HG02938 (cell line): ENCODE data around the gene ZFYVE28.

Source experiments
- ATAC-seq: cut with Tn5 transposase; IDR thresholded peaks from one replicate; pipeline ENCODE4 v1.9.1; 2021; ENCODE audit warnings: mild to moderate bottlenecking, moderate library complexity; ENCODE audit not compliant: unreplicated experiment

Gene ZFYVE28

GRCh38 chr4:2291705-2292645 lies 126.5 kb downstream of the ZFYVE28 start:
- ATAC-seq = no peak

DNA sequence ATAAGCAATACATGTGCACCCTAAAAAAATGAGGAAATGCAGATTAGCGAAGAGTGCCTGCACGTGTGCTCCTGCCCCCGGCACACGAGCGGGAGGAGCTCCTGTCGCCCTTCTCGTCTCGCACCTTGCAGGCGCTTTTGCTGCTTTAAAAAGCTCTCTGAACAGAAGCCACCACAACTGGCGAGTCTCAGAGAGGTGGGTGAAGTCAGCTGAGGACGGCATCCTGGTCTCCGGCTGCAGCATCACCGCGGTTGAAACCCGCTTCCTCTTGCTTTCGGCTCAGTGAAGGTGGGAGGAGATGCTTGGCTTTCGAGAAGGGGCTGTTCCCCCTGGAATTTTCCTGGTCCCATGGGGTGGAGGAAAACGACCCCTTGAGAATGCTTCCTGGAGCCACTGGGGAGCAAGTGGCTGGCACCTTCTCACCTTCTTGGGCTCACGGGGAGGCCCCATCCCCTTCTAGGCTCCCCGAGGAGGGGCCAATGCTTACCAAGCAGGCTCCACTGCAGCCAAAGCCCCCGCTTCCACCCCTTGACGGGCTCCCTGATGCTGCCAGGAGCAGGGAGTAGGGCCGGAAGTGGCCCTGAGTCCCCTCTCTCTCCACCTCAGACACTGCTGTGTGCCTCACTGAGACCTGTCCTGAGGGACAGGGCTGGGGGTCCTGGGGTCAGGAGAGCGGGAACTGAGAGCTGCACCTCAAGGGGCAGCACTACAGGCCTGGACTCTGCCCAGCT lies 127.3 kb downstream of the ZFYVE28 start:
- ATAC-seq = no peak

DNA sequence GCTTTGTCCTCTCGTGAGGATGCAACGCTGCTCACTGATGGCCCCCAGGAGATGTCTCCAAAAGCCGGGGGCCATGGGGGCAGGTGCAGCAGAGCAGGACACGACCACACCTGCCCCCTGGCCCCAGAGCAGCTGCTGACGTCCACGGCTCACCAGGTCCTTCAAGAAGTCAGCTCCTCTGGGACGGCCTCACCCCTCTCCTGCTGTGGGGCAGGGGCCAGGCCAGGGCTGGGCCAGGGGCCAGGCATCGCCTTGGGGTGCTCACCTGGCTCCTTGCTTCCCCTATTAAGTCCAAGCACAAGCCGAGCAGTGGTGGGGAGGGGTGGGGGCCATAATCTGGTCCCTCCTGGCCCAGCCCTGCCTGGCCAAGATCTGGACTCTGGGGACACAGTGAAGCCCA lies 128.0 kb downstream of the ZFYVE28 start:
- ATAC-seq = no peak

DNA sequence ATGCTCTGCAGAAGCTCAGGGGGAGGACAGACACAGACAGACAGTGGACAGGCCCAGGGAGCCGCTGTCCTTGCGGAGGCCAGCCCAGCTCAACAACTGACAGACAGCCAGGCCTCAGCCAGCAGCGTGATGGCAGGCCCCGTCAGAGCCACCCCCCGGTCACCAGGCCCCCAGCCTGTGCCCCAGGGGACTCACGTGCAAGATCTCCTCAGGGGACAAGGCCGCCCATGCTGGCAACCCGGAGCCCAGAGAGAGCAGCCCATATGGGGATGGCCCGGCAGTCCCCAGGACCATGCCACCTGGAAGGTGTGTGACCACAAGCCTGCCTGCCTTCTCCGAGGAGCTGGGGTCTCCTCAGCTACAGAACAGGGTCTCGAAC lies 128.5 kb downstream of the ZFYVE28 start:
- ATAC-seq = no peak

DNA sequence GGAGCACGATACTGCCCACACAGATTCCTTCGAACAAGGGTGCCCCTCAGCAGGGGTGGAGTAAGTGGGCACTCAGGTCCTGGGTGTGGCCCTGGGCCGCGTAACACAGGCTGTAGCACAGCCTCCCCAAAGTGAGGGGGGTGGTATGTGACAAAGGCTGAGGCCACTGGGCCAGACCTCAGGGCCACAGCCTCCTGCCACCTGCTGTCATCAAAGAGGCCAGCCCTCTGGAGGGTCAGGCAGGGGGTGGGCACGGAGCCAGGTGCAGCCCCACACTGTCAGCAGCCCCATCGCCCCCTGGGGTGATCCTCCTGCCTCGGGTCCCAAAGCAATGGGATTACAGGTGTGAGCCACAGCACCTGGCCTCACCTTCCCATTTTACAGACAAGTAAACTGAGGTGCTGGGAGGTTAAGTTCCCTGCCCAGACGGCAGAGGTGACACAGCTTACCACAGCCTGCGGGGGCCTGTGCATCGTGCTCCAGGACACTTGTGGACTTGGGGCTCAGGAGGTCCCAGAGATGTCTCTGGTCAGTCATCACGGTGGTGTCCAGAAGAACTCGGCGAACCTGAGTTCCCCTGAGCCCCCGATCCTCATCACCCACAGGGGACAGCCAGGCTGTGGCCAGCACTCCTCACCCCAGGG lies 129.0 kb downstream of the ZFYVE28 start:
- no peak for ATAC-seq

DNA sequence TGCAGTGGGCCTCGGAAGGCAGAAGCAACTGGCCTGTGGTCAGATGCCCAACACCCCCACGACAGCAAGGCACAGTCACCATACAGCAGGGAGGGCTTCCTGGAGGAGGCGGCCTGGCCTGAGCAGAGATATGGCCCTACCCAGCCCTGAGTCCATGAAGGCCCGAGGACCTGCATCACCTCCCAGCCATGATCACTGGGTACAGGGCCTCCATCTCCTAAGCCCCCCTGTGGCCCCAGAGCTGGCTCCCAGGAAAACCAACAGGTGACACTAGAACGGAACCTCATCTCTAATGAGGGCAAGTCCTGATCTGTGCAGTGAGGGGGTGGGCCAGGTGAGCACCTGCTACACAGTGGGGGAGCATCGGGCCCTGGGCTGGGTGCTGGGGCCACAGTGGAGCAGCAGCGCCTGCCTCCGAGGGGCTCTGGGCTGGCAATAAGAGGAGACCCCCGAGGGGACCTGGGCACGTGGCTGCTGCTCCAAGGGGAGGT lies 130.3 kb downstream of the ZFYVE28 start:
- ATAC-seq = no peak

DNA sequence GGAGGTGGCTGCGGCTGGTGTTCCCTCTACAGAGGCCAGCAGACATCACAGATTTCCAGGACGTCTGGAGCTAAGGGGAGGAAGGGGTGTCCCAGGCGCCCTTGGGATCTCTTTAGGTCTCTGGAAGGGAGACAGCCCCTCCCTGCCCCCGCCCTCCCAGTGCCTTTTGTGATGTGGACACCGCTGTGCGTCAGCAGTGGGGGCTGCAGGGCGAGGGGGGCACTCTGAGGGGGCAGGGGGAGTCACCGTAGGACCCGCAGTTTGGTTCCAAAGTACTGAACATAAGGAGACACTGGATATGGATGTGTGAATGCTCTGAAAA lies 130.9 kb downstream of the ZFYVE28 start:
- ATAC-seq = no peak

- no peak for ATAC-seq
Measured at GRCh38 chr4:2286904-2287593, 131.4 kb downstream of the ZFYVE28 start.

GRCh38 chr4:2285613-2286381 lies 132.6 kb downstream of the ZFYVE28 start:
- no peak for ATAC-seq

DNA sequence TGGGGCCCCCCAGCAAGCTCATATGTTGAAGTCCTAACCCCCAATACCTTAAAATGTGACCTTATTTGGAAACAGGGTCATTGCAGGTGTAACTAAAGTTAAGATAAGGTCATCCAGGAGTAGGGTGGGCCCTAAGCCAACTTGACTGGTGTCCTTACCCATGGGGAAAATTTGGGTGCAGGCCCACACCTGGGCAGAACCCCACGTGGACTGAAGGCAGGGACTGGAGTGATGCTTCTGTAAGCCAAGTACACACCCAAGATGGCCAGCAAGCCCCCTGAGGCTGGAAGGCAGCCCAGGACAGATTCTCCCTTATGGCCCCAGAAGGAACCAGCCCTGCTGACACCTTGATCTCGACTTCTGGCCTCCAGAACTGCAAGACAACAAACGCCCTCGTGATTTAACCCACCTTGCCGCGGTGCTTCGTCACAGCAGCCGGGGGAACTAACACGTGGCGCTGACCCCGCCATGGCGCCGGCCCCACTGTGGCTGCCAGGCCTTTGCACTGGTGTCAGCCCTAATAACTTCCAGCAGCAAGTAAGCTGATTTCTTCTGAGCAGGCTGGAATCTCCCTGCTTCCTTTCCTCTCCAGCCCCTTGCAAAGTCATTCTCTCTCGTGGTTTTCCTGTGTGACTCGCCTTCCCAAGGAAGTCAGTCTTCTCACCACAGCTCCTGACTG lies 133.4 kb downstream of the ZFYVE28 start:
- no peak for ATAC-seq

- ATAC-seq = no peak
Measured at GRCh38 chr4:2284161-2284933, 134.1 kb downstream of the ZFYVE28 start.

DNA sequence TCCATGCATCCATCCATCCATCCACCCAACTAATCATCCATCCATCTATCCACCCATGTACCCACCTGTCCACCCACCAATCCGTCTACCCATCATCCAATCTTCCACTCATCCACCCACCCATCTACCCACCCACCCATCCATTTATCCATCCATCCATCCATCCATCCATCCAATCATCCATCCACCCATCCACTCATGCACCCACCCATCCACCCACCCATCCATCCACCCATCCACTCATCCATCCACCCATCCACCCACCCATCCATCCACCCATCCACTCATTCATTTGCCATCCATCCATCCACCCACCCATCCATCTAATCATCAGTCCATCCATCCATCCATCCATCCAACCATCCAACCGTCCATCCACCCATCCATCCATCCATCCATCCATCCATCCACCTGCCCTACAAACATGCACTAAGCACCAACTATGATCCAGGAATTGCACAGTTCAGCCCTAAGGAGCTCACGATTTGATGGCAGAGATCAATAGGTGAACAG lies 135.2 kb downstream of the ZFYVE28 start:
- ATAC-seq = no peak

DNA sequence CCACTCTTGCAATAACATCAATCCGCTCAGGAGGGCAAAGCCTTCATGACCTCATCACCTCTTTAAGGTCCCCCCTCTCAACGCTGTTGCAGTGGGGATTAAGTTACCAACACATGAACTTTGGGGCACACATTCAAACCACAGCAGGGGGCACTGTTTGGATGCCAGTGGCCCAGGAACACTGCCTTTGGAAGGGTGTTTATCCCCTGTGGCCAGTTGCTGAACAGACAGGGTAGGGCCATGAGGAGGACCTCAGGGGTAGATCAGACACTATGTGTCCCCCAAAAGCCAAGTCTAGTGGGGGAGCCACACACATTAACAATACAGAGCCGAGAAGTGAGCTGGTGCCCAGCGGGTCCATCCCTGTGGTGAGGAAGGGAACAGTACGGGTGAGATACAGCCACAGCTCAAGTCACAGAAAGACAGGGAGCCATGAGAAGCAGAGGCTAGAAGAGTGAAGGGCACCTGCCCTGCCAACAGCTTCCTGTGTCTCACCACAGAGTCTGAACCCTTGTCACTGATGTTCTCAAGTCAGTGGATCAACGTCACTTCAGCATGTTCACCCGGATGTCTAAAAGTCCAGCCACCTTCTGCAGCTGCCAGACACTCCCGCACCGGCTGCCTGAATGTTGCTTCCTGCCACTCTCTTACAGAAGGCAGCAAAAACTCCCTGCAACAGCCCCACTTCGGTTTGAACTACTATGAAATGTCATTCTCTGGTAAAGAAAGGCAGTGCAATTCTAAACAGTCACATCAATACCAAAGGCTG lies 136.7 kb downstream of the ZFYVE28 start:
- no peak for ATAC-seq

- no peak for ATAC-seq
Measured at GRCh38 chr4:2280531-2281300, 137.7 kb downstream of the ZFYVE28 start.

DNA sequence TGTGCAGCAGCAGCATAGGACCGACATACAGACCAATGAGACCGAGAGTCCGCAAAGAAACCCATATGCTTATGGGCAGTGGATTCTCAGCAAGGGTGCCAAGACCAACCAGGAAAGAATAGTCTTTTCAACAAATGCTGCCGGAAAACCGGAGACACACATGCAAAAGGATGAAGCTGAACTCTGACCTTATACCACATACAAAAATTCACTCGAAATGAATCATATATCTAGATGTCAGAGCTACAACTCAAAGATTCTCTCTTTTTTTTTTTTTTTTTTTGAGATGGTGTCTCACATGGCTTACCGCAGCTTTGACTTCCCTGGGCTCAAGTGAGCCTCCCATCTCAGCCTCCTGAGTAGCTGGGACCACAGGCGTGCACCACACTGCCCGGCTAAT lies 140.5 kb downstream of the ZFYVE28 start:
- no peak for ATAC-seq

DNA sequence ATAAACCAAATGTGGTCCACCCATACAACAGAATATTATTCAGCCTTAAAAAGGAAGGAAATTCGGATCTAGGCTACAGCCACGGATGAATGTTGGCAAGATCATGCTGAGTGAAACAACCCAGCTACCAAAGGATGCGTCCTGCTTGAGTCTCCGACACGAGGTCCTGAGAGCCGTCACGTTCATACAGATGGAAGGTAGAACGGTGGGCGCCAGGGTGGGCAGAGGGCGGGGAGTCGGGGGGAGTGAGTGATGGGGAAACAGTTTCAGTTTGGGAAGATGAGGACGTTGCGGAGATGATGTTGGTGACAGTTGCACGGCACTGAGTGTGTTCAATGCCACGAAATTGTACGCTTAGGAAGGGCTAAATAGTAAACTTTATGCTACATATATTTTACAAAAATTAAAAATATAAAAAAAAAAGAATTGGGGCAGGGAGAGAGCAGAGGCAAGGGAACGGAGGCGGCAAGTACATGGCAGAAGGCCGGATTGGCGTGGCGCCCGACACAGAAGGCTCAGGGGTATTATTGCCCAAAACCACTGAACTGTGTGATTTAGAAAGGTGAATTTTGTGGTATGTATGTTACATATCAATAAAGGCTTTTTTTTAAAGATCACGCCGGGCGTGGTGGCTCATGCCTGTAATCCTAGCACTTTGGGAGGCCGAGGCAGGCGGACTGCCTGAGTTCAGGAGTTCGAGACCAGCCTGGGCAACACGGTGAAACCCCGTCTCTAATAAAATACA lies 141.7 kb downstream of the ZFYVE28 start:
- ATAC-seq = no peak
